Memory B cell (primary cell): ENCODE results near the gene ACBD3.
"Not testable (repeated sequence)": the region's sequence is repeated elsewhere in the genome, so short reads cannot be mapped to it uniquely, and the experiment has no call there.

Experiments
- ATAC-seq: fragments of 150-1000 bp; cut with Tn5 transposase; 2 replicates; pipeline ENCODE4 v1.10.0; 2021; ENCODE audit warnings: low read depth, mild to moderate bottlenecking, moderate library complexity
- DNase-seq, 2 donors: peaks; one replicate each; pipeline ENCODE4 v3.0.0; 2022; ENCODE audit warnings: low spot score in 2 of 2
- H3K27ac Mint-ChIP-seq: one replicate; pipeline ENCODE4 v1.8.0; 2022; ENCODE audit warnings: mild to moderate bottlenecking, moderate library complexity, mixed read lengths
- H3K27me3 Mint-ChIP-seq: one replicate; pipeline ENCODE4 v1.8.0; 2022; ENCODE audit warnings: mixed read lengths
- H3K36me3 Mint-ChIP-seq: one replicate; pipeline ENCODE4 v1.8.0; 2022; ENCODE audit warnings: mild to moderate bottlenecking, mixed read lengths
- H3K4me1 Mint-ChIP-seq: one replicate; pipeline ENCODE4 v1.8.0; 2022; ENCODE audit warnings: mixed read lengths
- H3K4me3 Mint-ChIP-seq: one replicate; pipeline ENCODE4 v1.8.0; 2022; ENCODE audit warnings: mild to moderate bottlenecking, moderate library complexity, mixed read lengths
- H3K9me3 Mint-ChIP-seq: one replicate; pipeline ENCODE4 v1.8.0; 2022; ENCODE audit warnings: mixed read lengths

The ACBD3 gene

GRCh38 chr1:226210571-226211176 is 24.1 kb upstream of the ACBD3 start:
- H3K27ac Mint-ChIP-seq, result no peak overlapping the region
- H3K9me3 Mint-ChIP-seq, result peaks cover 2% of the 10 kb centered on the region
- no peak for ATAC-seq
- H3K4me1 Mint-ChIP-seq, result peaks cover 7% of the 10 kb centered on the region
- no peak for DNase-seq
- H3K27me3 Mint-ChIP-seq, result no peaks in the 10 kb centered on the region
- no peak overlapping the region for H3K4me3 Mint-ChIP-seq
- H3K36me3 Mint-ChIP-seq, result no peaks in the 10 kb centered on the region

- Mint-ChIP-seq H3K9me3 (peaks cover 2% of the 10 kb centered on the region), H3K4me1 (no peaks in the 10 kb centered on the region), H3K36me3 (no peaks in the 10 kb centered on the region), H3K27me3 (no peaks in the 10 kb centered on the region), H3K4me3 (no peak overlapping the region), H3K27ac (no peak overlapping the region)
- DNase-seq, result no peak
- no peak for ATAC-seq
Measured at GRCh38 chr1:226209307-226210059, 22.9 kb upstream of the ACBD3 start.

DNA sequence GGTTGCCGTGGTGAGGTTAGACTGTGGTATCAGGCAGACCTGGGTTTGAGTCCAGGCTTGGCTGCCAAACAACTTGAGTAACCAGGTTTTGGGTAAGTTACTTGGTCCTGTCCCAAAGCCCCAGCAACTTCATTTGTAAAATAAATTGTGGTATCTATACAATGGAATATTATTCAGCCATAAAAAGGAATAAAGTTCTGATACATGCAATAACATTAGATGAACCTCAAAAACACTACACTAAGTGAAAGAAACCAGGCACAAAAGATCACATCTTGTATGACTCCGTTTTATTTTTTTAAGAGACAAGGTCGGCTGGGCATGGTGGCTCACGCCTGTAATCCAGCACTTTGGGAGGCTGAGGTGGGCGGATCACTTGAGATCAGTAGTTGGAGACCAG is 20.5 kb upstream of the ACBD3 start:
- Mint-ChIP-seq H3K27ac (no peak overlapping the region), H3K9me3 (peaks cover 2% of the 10 kb centered on the region), H3K27me3 (no peaks in the 10 kb centered on the region), H3K36me3 (no peaks in the 10 kb centered on the region), H3K4me3 (no peak overlapping the region), H3K4me1 (peaks cover 3% of the 10 kb centered on the region)
- no peak for DNase-seq
- no peak for ATAC-seq

DNA sequence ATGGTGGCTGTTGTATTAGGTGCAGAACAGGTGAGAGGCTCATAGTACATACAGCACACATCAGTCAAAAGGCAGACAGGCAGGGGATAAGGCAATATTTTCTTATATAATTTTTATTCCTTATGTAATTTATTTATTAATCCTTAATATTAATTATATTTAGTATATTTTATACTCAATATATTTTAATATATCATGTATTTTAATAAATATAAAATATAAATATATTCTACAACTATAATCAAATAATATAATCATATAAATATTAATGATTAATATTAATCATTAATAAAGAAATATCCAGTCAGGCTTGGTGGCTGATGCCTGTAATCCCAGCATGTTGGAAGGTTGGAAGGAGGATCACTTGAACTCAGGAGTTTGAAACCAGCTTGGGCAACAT is 17.7 kb upstream of the ACBD3 start:
- peaks cover 12% of the 10 kb centered on the region for H3K4me1 Mint-ChIP-seq
- no peak overlapping the region for H3K4me3 Mint-ChIP-seq
- no peak for DNase-seq
- H3K9me3 Mint-ChIP-seq, result peaks cover 2% of the 10 kb centered on the region
- H3K27me3 Mint-ChIP-seq, result no peaks in the 10 kb centered on the region
- H3K36me3 Mint-ChIP-seq, result no peaks in the 10 kb centered on the region
- ATAC-seq, result no peak
- no peak overlapping the region for H3K27ac Mint-ChIP-seq

DNA sequence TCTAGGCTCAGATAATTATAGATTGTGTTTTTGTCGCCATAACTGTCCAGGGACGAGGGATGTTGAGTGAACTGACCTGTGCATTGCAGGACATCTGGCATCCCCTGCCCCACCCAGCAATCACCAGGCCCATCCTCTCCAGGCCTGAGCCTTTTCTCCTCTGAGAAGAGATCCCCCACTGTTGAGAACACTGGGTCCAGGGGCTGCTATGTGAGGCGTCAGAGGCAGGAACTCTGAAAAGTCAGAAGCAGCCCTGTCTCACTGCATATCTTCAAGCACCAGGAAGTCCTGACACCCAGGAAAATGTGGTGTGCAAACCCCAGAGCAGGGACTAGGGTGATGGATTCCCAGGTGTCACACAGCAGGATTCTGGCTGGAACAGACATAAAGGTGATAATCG is 17.1 kb upstream of the ACBD3 start:
- Mint-ChIP-seq H3K36me3 (no peaks in the 10 kb centered on the region), H3K9me3 (peaks cover 2% of the 10 kb centered on the region), H3K4me1 (peaks cover 12% of the 10 kb centered on the region), H3K27ac (no peak overlapping the region), H3K4me3 (no peak overlapping the region), H3K27me3 (no peaks in the 10 kb centered on the region)
- no peak for ATAC-seq
- DNase-seq, result no peak

DNA sequence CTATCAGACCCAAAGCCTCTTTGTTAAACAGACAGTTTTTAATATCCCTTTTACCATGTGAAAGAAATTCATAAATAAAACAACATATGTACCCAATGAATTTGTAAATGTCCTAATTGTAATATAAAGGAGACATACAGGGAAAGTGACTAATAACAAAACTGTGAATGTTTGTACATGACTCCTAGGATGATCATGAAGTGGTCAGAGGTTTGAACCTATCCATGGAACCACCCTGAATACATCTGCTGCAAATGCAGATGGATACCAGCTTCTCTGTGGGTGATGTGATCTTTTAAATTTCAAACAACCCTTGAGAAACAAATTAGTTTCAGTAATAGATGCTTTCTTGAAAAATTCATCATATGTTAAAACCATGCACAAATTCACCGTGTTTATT is 16.7 kb upstream of the ACBD3 start:
- peaks cover 2% of the 10 kb centered on the region for H3K9me3 Mint-ChIP-seq
- H3K36me3 Mint-ChIP-seq, result no peaks in the 10 kb centered on the region
- DNase-seq (no peak), ATAC-seq (no peak)
- H3K27me3 Mint-ChIP-seq, result no peaks in the 10 kb centered on the region
- peaks cover 12% of the 10 kb centered on the region for H3K4me1 Mint-ChIP-seq
- no peak overlapping the region for H3K27ac Mint-ChIP-seq
- H3K4me3 Mint-ChIP-seq, result no peak overlapping the region

DNA sequence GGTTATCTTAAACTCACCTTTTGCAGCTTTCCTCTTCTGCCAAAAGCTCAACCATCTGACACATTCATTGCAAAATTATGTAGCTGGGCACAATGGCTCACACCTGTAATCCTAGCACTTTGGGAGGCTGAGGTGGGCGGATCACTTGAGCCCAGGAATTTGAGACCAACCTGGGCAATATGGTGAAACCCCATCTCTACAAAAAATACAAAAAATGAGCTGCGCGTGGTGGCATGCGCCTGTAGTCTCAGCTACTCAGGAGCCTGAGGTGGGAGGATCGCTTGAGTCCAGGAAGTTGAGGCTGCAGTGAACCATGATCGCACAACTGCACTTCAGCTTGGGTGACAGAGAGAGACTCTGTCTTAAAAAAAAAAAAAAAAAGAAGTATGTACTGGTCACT is 16.1 kb upstream of the ACBD3 start:
- H3K4me1 Mint-ChIP-seq, result peaks cover 12% of the 10 kb centered on the region
- not testable (repeated sequence) for ATAC-seq, H3K27ac Mint-ChIP-seq, H3K27me3 Mint-ChIP-seq, DNase-seq, H3K9me3 Mint-ChIP-seq, H3K36me3 Mint-ChIP-seq, H3K4me3 Mint-ChIP-seq

DNA sequence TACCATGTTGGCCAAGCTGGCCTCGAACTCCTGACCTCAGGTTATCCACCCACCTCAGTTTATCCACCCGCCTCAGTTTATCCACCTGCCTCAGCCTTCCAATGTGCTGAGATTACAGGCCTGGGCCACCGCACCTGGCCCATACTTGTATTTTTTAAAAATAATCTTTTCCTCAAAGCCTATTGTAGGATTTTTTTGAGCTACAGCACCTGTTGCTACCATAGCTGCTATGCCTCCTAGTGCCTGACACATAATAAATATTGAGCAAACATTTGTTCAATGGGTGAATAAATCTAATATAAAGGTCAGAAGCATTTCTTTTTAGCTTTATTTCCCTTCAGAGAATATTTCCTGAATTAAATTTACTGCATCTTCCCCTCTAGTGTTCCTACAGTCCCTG is 15.7 kb upstream of the ACBD3 start:
- no peak for ATAC-seq
- H3K4me3 Mint-ChIP-seq, result no peak overlapping the region

GRCh38 chr1:226201029-226201593 is 14.6 kb upstream of the ACBD3 start:
- peak; percentile 54 for ATAC-seq
- Mint-ChIP-seq H3K4me1 (peaks cover 15% of the 10 kb centered on the region), H3K27ac (no peak overlapping the region), H3K27me3 (no peaks in the 10 kb centered on the region), H3K36me3 (no peaks in the 10 kb centered on the region), H3K4me3 (no peak overlapping the region), H3K9me3 (no peaks in the 10 kb centered on the region)
- DNase-seq, result no peak

More for the DNA sequence above, 15.7 kb upstream of the ACBD3 start:
- no peaks in the 10 kb centered on the region for H3K27me3 Mint-ChIP-seq
- no peak for DNase-seq
- peaks cover 12% of the 10 kb centered on the region for H3K4me1 Mint-ChIP-seq
- H3K36me3 Mint-ChIP-seq, result no peaks in the 10 kb centered on the region
- no peak overlapping the region for H3K27ac Mint-ChIP-seq
- H3K9me3 Mint-ChIP-seq, result peaks cover 2% of the 10 kb centered on the region

- no peak for DNase-seq
- H3K4me1 Mint-ChIP-seq, result peaks cover 15% of the 10 kb centered on the region
- H3K27ac Mint-ChIP-seq, result peak overlapping the region; percentile 55
- no peaks in the 10 kb centered on the region for H3K27me3 Mint-ChIP-seq
- H3K4me3 Mint-ChIP-seq, result no peak overlapping the region
- H3K36me3 Mint-ChIP-seq, result no peaks in the 10 kb centered on the region
- no peaks in the 10 kb centered on the region for H3K9me3 Mint-ChIP-seq
- no peak for ATAC-seq
Measured at GRCh38 chr1:226199971-226200370, 13.4 kb upstream of the ACBD3 start.

- Mint-ChIP-seq H3K27me3 (no peaks in the 10 kb centered on the region), H3K4me3 (no peak overlapping the region), H3K36me3 (no peaks in the 10 kb centered on the region), H3K27ac (no peak overlapping the region), H3K9me3 (no peaks in the 10 kb centered on the region), H3K4me1 (peaks cover 9% of the 10 kb centered on the region)
- ATAC-seq (no peak), DNase-seq (no peak)
Measured at GRCh38 chr1:226195144-226195543, 8.6 kb upstream of the ACBD3 start.

DNA sequence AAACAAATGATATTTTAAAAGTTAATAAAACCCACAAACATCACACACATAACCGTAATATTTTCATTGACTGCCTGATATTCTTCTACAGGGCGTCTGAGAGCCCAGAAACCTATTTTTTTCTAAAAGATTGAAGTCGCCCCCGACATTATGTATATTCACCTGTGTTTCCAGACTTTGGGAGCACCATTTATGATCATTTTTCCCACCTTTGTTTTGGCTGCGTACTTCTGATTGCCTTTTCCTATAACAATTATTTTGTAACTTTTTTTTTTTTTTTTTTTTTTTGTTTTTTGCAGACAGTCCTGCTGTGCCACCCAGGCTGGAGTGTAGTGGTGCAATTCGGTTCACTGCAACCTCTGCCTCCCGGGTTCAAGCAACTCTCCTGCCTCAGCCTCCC is 839 bp upstream of the ACBD3 start:
- Mint-ChIP-seq H3K9me3 (no peaks in the 10 kb centered on the region), H3K4me1 (peaks cover 13% of the 10 kb centered on the region), H3K36me3 (peaks cover 4% of the 10 kb centered on the region), H3K27me3 (no peaks in the 10 kb centered on the region), H3K27ac (peak overlapping the region; percentile 96), H3K4me3 (peak overlapping the region; percentile 95)
- ATAC-seq (no peak), DNase-seq (no peak)

GRCh38 chr1:226187019-226187322 is 430 bp upstream of the ACBD3 start:
- peaks cover 15% of the 10 kb centered on the region for H3K4me1 Mint-ChIP-seq
- no peaks in the 10 kb centered on the region for H3K9me3 Mint-ChIP-seq
- H3K4me3 Mint-ChIP-seq, result peak overlapping the region; percentile 95
- DNase-seq, result no peak
- no peaks in the 10 kb centered on the region for H3K27me3 Mint-ChIP-seq
- ATAC-seq, result no peak
- peaks cover 4% of the 10 kb centered on the region for H3K36me3 Mint-ChIP-seq
- H3K27ac Mint-ChIP-seq, result peak overlapping the region; percentile 96

DNA sequence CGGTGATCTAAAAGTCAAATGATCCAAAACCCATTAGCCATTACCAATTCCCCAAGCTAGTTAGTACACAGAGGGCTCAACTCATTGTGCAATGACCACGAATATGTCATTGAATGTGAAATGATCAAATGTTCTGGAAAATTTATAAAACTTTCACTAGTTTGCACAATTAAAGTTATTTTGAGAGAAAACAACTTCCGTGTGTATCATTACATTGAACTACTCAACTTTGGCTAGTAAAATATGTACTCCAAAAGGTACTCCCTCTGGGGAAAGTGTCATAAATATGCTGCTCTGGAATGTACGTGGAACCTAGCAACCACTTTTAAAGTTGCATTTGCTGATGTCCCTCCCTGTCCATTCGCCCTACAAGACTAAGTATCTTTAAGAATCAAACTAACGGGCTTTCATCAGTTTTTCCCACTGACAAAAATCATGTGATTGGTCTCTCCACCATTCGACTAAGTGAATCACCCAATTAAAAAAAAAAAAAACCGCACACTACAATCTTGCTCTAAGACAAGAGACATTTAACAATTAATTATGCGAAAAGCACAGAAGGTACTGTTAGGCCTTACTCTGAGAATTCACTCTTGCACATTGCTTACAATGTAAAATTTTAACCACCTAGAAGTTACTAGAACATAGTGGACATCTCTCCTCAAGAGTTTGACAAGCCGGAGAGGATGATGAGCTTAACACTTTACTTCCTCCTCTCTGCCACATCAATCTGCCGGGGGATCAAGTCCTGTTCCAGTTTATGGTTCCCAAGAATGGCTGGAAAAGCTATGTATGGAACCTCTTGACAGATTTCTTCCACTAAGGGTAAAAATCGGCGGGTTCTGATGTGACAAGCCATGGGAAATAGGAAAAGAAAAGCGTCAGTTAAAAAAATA is 1.2 kb downstream of the ACBD3 start:
- Mint-ChIP-seq H3K27ac (peak overlapping the region; percentile 96), H3K9me3 (no peaks in the 10 kb centered on the region), H3K4me3 (peak overlapping the region; percentile 95), H3K4me1 (peaks cover 17% of the 10 kb centered on the region), H3K27me3 (no peaks in the 10 kb centered on the region), H3K36me3 (peaks cover 4% of the 10 kb centered on the region)
- no peak for ATAC-seq
- DNase-seq, result no peak
